GM23248 (cell line): ENCODE results near the gene MEI4.

Experiments used
- EZH2 ChIP-seq: fragments of 200-600 bp; sonication (generic); IDR thresholded peaks from 2 replicates; pipeline ENCODE4 v1.6.1; 2018; ENCODE audit warnings: antibody characterized with exemption, mild to moderate bottlenecking; ENCODE audit not compliant: insufficient read depth, poor library complexity, severe bottlenecking
- EZH2phosphoT487 ChIP-seq: fragments of 200-600 bp; sonication (generic); IDR thresholded peaks from 2 replicates; pipeline ENCODE4 v1.6.1; 2018; ENCODE audit warnings: antibody characterized with exemption, moderate library complexity, mild to moderate bottlenecking, low read depth; ENCODE audit not compliant: insufficient read depth

DNA sequence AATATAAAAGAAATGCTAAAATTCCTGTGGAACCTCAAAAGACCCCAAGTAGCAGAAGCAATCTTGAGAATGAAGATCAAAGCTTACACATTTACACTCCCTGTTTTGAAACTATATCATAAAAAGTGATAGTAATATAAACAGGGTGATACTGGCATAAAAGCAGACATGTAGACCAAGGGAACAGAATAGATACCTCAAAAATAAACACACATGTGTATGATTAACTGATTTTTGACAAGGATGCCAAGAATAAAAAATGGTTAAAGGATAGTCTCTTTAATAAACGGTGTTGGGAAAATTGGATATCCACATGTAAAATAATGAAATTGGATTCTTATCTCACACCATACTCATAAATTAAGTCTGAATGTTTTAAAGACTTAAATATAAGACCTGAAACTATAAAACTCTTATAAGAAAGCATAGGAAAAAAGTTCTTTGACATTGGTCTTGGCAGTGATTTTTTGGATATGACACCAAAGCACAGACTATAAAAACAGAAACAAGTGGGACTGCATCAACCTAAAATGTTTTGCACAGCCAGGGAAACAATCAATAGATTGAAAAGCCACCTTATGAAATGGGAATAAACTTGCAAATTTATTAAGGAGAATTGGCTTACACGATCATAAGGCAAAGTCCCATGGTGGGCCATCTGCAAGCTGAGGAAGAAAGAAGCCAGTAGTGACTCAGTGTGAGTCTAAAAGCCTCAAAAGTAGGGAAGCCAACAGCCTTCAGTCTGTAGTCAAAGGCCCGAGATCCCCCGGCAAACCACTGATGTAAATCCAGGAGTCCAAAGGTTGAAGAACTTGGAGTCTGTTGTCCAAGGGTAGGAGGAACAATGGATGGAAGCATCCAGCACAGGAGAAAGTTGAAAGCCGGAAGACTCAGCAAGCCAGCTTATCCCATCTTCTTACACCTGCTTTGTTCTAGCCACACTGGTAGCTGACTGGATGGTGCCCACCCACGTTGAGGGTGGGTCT is 144.3 kb downstream of the MEI4 start:
- TF ChIP-seq EZH2 (no peak), EZH2phosphoT487 (no peak)
